K562 (cell line): ENCODE measurements around the gene KLHL6. TPM values are rescaled to one million over a fixed set of nuclear protein-coding genes. Genes with fewer than 3 reads are reported as not detected.

ENCODE experiments used
- ATAC-seq: fragments of 200-7000 bp; cut with Tn5 transposase; 3 replicates; pipeline ENCODE4 v1.9.1; 2020; ENCODE audit warnings: moderate library complexity
- BruUV-seq: library from RNA; stranded (reverse); fragments of 400-500 nt; replicated peaks from 2 replicates; lab custom pipeline; 2021; lab: Mats Ljungman, UMichigan
- CTCF ChIA-PET: fragments of 300-600 bp; formaldehyde crosslinking; extraction: SDS; loops from one replicate; lab custom pipeline; 2021; ENCODE audit warnings: low intra/inter-chr PET ratio; lab: Yijun Ruan, JAX
- POLR2A ChIA-PET: fragments of 300-600, 350-650 bp; sonication (Branson Sonifier 250); formaldehyde crosslinking; extraction: SDS; loops from one replicate; lab custom pipeline; 2021; ENCODE audit warnings: antibody characterized with exemption, inconsistent platforms; lab: Yijun Ruan, JAX
- DNase-seq, 4 experiments: peaks; one replicate each; pipeline versions ENCODE4 v3.0.0 to v3.0.0-alpha.2; 2011 to 2018; ENCODE audit warnings: low spot score in 3 of 4, mixed read lengths in 3 of 4; ENCODE audit errors: extremely low read depth in 1 of 4
- FAIRE-seq: peaks from 2 replicates; lab custom pipeline; 2011; peaks lifted over from hg19 to GRCh38; lab: Jason Lieb, UNC
- H2AFZ ChIP-seq: 2 replicates; pipeline ENCODE4 v1.6.0; 2011; ENCODE audit warnings: low read depth, low read length, control low read depth, inconsistent platforms
- H3K27ac ChIP-seq: fragments of 200-600 bp; 3 replicates; pipeline ENCODE4 v1.8.0; 2011; ENCODE audit warnings: low read depth, mild to moderate bottlenecking, control low read depth, inconsistent platforms, low read length, moderate library complexity, mixed read lengths; ENCODE audit errors: extremely low read depth
- H3K27me3 ChIP-seq, 2 experiments: fragments of 300-600 bp in 1 of 2; 2 replicates in 1 of 2; 3 replicates in 1 of 2; pipeline versions ENCODE4 v1.6.0 to v1.8.0; 2011; ENCODE audit warnings: inconsistent platforms in 2 of 2, low read length in 2 of 2, mild to moderate bottlenecking in 1 of 2, mixed read lengths in 1 of 2, moderate library complexity in 1 of 2; ENCODE audit not compliant: control insufficient read depth in 2 of 2, insufficient read depth in 2 of 2
- H3K36me3 ChIP-seq: fragments of 300-600 bp; 3 replicates; pipeline ENCODE4 v1.8.0; 2011; ENCODE audit warnings: mild to moderate bottlenecking, low read length, inconsistent platforms; ENCODE audit not compliant: control insufficient read depth, insufficient read depth
- H3K4me1 ChIP-seq, 2 experiments: fragments of 200-600 bp in 1 of 2; replicated peaks in 1 of 2; 2 replicates in 1 of 2; 3 replicates in 1 of 2; pipeline versions ENCODE4 v1.5.1 to v1.8.0; 2011; ENCODE audit warnings: inconsistent platforms in 2 of 2, low read length in 2 of 2, mild to moderate bottlenecking in 1 of 2, mixed read lengths in 1 of 2, moderate library complexity in 1 of 2; ENCODE audit not compliant: control insufficient read depth in 2 of 2, insufficient read depth in 2 of 2
- H3K4me2 ChIP-seq: 2 replicates; pipeline ENCODE4 v1.6.1; 2011; ENCODE audit warnings: low read length, control low read depth, inconsistent platforms, mixed read lengths; ENCODE audit not compliant: insufficient read depth
- H3K4me3 ChIP-seq: fragments of 200-600 bp; sonication (generic), shearing (Covaris generic); 2 replicates; pipeline ENCODE4 v1.5.1; 2016; ENCODE audit warnings: control low read depth, inconsistent platforms
- H3K79me2 ChIP-seq: fragments of 200-600 bp; 3 replicates; pipeline ENCODE4 v1.8.0; 2011; ENCODE audit warnings: low read length, inconsistent platforms; ENCODE audit not compliant: control insufficient read depth, insufficient read depth
- H3K9ac ChIP-seq, 2 experiments: 2 replicates each; pipeline versions ENCODE4 v1.6.0 to v1.6.1; 2011; ENCODE audit warnings: low read depth in 2 of 2, low read length in 2 of 2, control low read depth in 1 of 2, inconsistent platforms in 1 of 2, mild to moderate bottlenecking in 1 of 2, mixed read lengths in 1 of 2; ENCODE audit not compliant: insufficient read depth in 1 of 2
- H3K9me1 ChIP-seq: one replicate; pipeline ENCODE4 v1.6.0; 2011; ENCODE audit warnings: inconsistent platforms, mild to moderate bottlenecking, low read length, moderate library complexity; ENCODE audit not compliant: control insufficient read depth, insufficient read depth
- H3K9me3 ChIP-seq: replicated peaks from 2 replicates; pipeline ENCODE4 v1.5.1; 2011; ENCODE audit warnings: low read depth, low read length, inconsistent platforms; ENCODE audit not compliant: control insufficient read depth, insufficient read depth
- H4K20me1 ChIP-seq: replicated peaks from 2 replicates; pipeline ENCODE4 v1.6.1; 2011; ENCODE audit warnings: low read length, inconsistent platforms, mixed read lengths; ENCODE audit not compliant: control insufficient read depth, insufficient read depth
- ETV1 ChIP-seq: fragments of 450-650 bp; conservative IDR thresholded peaks from 2 replicates; pipeline ENCODE4 v1.6.1; 2016; ENCODE audit warnings: missing genetic modification characterization, control low read depth, low read depth, missing compliant biosample characterization
- ETV5 ChIP-seq: sonication (generic); formaldehyde crosslinking; IDR thresholded peaks from 2 replicates; pipeline ENCODE4 v1.4.0; 2020; ENCODE audit warnings: low read depth, mild to moderate bottlenecking, missing genetic modification reagents
- FOXO4 ChIP-seq: fragments of 450-650 bp; formaldehyde crosslinking; IDR thresholded peaks from 2 replicates; pipeline ENCODE4 v1.4.0; 2020; ENCODE audit warnings: mild to moderate bottlenecking, moderate library complexity
- IRF9 ChIP-seq: fragments of 450-650 bp; IDR thresholded peaks from 2 replicates; pipeline ENCODE4 v1.6.1; 2016; ENCODE audit warnings: missing biosample characterization, missing genetic modification characterization
- NCOA4 ChIP-seq: fragments of 450-650 bp; IDR thresholded peaks from 2 replicates; pipeline ENCODE4 v1.6.1; 2018; ENCODE audit warnings: mild to moderate bottlenecking; ENCODE audit not compliant: partially characterized antibody
- POLR2H ChIP-seq: IDR thresholded peaks from 2 replicates; pipeline ENCODE4 v1.6.1; 2016; ENCODE audit warnings: missing genetic modification characterization, low read depth, mild to moderate bottlenecking, control low read depth, missing compliant biosample characterization, moderate library complexity
- PURB ChIP-seq: sonication (generic); formaldehyde crosslinking; IDR thresholded peaks from 2 replicates; pipeline ENCODE4 v1.9.0; 2021; ENCODE audit warnings: low read depth, mild to moderate bottlenecking, missing genetic modification reagents
- THRA ChIP-seq: fragments of 450-650 bp; IDR thresholded peaks from 2 replicates; pipeline ENCODE4 v1.6.1; 2017; ENCODE audit warnings: mild to moderate bottlenecking, moderate library complexity
- ZNF449 ChIP-seq: fragments of 250-450 bp; sonication (Bioruptor Pico); IDR thresholded peaks from 2 replicates; pipeline ENCODE4 v1.8.0; 2022; ENCODE audit warnings: moderate library complexity, mild to moderate bottlenecking, inconsistent platforms
- ZNF699 ChIP-seq: fragments of 250-450 bp; sonication (Bioruptor Pico); IDR thresholded peaks from 2 replicates; pipeline ENCODE4 v1.8.0; 2021; ENCODE audit warnings: mild to moderate bottlenecking, moderate library complexity; ENCODE audit not compliant: insufficient replicate concordance
- ZNF766 ChIP-seq: fragments of 200-800 bp; sonication (Bioruptor generic); conservative IDR thresholded peaks from 2 replicates; pipeline ENCODE4 v1.6.1; 2016; ENCODE audit warnings: missing genetic modification characterization, missing compliant biosample characterization
- ZNF780A ChIP-seq: fragments of 250-450 bp; sonication (Bioruptor Pico); IDR thresholded peaks from 2 replicates; pipeline ENCODE4 v1.5.0; 2021; ENCODE audit warnings: mild to moderate bottlenecking
- ZZZ3 ChIP-seq: fragments of 450-650 bp; IDR thresholded peaks from 2 replicates; pipeline ENCODE4 v1.6.1; 2016; ENCODE audit warnings: antibody characterized with exemption, mild to moderate bottlenecking, moderate library complexity
- WGBS: fragments of 100-300 bp; shearing (Covaris generic); methylation state at CpG from one replicate; pipeline ENCODE4 v1.1.6; 2016; ENCODE audit warnings: low coverage, mixed read lengths; ENCODE audit not compliant: insufficient coverage; ENCODE audit errors: missing lambda C conversion rate; 5-methylcytosine and 5-hydroxymethylcytosine counted together
- in situ Hi-C: fragments of 300-500 bp; cut with MboI; formaldehyde crosslinking; loops from 4 replicates; pipeline ENCODE4 v1.15.0; 2018; ENCODE audit warnings: inconsistent platforms, mixed read lengths
- intact Hi-C: fragments of 100-400 bp; cut with micrococcal nuclease; formaldehyde crosslinking; loops from 2 replicates; pipeline ENCODE4 v1.14.2; 2022
- polyA plus RNA-seq, 8 experiments: library from polyadenylated mRNA; depleted of rRNA in 4 of 8; stranded (reverse) in 5 of 8; unstranded in 3 of 8; fragments of >200 nt; fragmentation: Nextera tagmentation in 2 of 8; fragmentation: Illumina TruSeq in 1 of 8; extraction: Ambion mirVana in 2 of 8; extraction: Trizol in 1 of 8; gene quantifications; 2 replicates each; pipeline versions ENCODE4 v1.2.1 to v1.2.3, GENCODE V29; 2011 to 2014; ENCODE audit warnings: inconsistent platforms in 1 of 8, missing spikeins in 1 of 8
- total RNA-seq, 7 experiments: library from RNA; depleted of rRNA in 6 of 7; stranded (reverse); fragments of >200 nt in 6 of 7; fragmentation: Illumina TruSeq in 2 of 7; extraction: Trizol in 2 of 7; gene quantifications; 2 replicates each; pipeline versions ENCODE4 v1.2.1 to v1.2.3, GENCODE V29; 2011 to 2021; ENCODE audit warnings: low replicate concordance in 1 of 7

KLHL6 gene
- total and polyA plus RNA-seq, 9 of the 15 experiments (the other 6 are each of a cell fraction or from before 2014, with no cell fraction given) = 0.18 to 2.1 (median 1.4) TPM

- no peak for TF ChIP-seq THRA
- TF ChIP-seq ZNF449 (CRISPR knock-in tag) = no peak
- TF ChIP-seq PURB = no peak
Measured at GRCh38 chr3:183485093-183485492, 70.4 kb downstream of the KLHL6 start (continued).

- H3K4me1 ChIP-seq = peaks cover 0 to 4% of the 10 kb centered on the region in 2 experiments; a peak in 2 of 5 replicates
- no peak overlapping the region for H3K9ac ChIP-seq
- 38% methylated on average over 4 of the region's 4 CpGs for WGBS
- no peak overlapping the region for H3K27ac ChIP-seq
- H3K9me1 ChIP-seq = no peaks in the 10 kb centered on the region
- POLR2A ChIA-PET = interaction anchor here (1.0 kb wide), 1 partner anchor 10 kb away, joined by 3 read pairs; no protein-coding TSS in a partner anchor
- no peaks in the 10 kb centered on the region for H3K36me3 ChIP-seq
- no peaks in the 10 kb centered on the region for H3K27me3 ChIP-seq
- CTCF ChIA-PET = no interaction called here
- no TSS peak for BruUV-seq
- FAIRE-seq (no peak), DNase-seq (no peak), ATAC-seq (no peak)
- H2AFZ ChIP-seq = no peak overlapping the region
- H3K9me3 ChIP-seq = no peaks in the 10 kb centered on the region
- no peak overlapping the region for H3K4me3 ChIP-seq
- in situ Hi-C loops = no loop called here
- H4K20me1 ChIP-seq = no peaks in the 10 kb centered on the region
- intact Hi-C loops = loop anchor here (5.0 kb wide), 2 partner anchors 78 to 302 kb away; no protein-coding TSS in a partner anchor
- H3K79me2 ChIP-seq = no peaks in the 10 kb centered on the region
- H3K4me2 ChIP-seq = no peak overlapping the region
- TF ChIP-seq ETV5 (CRISPR knock-in tag) = no peak
- no peak for TF ChIP-seq ETV1
- TF ChIP-seq NCOA4 = no peak
- TF ChIP-seq ZNF699 (CRISPR knock-in tag) = no peak
- no peak for TF ChIP-seq ZZZ3
- TF ChIP-seq ZNF780A = no peak
- no peak for TF ChIP-seq FOXO4 (CRISPR knock-in tag)
- no peak for TF ChIP-seq ZNF766 (CRISPR knock-in tag)
- TF ChIP-seq POLR2H (tag) = no peak
- TF ChIP-seq IRF9 (tag) = no peak
Measured at GRCh38 chr3:183484431-183485075, 71.0 kb downstream of the KLHL6 start.
